ENCODE results near the gene RPH3AL. TPM values are rescaled to one million over a fixed set of nuclear protein-coding genes. Genes with fewer than 3 reads are reported as not detected.

Gene RPH3AL
- total and polyA plus RNA-seq, 7 experiments from 2014 or later: 0.84 to 19.6 (median 4.3) TPM

- peak in 1 of 9 donors; percentile 10 for DNase-seq
- Mint-ChIP-seq H3K27ac (no peak overlapping the region), H3K4me3 (no peak overlapping the region), H3K9me3 (peaks cover 0 to 7% (median 0%) of the 10 kb centered on the region in 11 donors), H3K4me1 (no peaks in the 10 kb centered on the region), H3K27me3 (peaks cover 0 to 6% (median 0%) of the 10 kb centered on the region in 5 donors), H3K36me3 (peaks cover under 1 to 28% (median 21%) of the 10 kb centered on the region in 5 donors)
- ChIA-PET POLR2A (no interaction called here), CTCF (no interaction called here)
- Histone ChIP-seq H3K27ac (ENCODE audit: low read depth, low read length) (no peak overlapping the region), H3K27me3 (ENCODE audit: control insufficient read depth in 2 of 2, insufficient read depth in 2 of 2, low read length in 2 of 2) (no peaks in the 10 kb centered on the region), H3K36me3 (ENCODE audit: control insufficient read depth in 2 of 3, insufficient read depth in 3 of 3, low read length in 3 of 3) (no peaks in the 10 kb centered on the region), H3K4me1 (ENCODE audit: control insufficient read depth in 2 of 2, insufficient read depth in 2 of 2, low read length in 2 of 2) (no peaks in the 10 kb centered on the region), H3K4me3 (ENCODE audit: low read length) (no peak overlapping the region), H3K9me3 (ENCODE audit: control insufficient read depth in 2 of 3, low read length in 3 of 3) (no peaks in the 10 kb centered on the region)
- no peak for ATAC-seq
- intact Hi-C loops (cut with micrococcal nuclease): no loop called here
Observed at GRCh38 chr17:266219-266618, 86.4 kb downstream of the RPH3AL start.

GRCh38 chr17:265718-266117 lies 86.9 kb downstream of the RPH3AL start:
- DNase-seq (peak in 1 of 9 donors; percentile 8), ATAC-seq (no peak)
- Mint-ChIP-seq H3K27ac (no peak overlapping the region), H3K4me3 (no peak overlapping the region), H3K9me3 (peaks cover 0 to 7% (median 0%) of the 10 kb centered on the region in 11 donors), H3K4me1 (no peaks in the 10 kb centered on the region), H3K36me3 (peaks cover 0 to 26% (median 22%) of the 10 kb centered on the region in 5 donors), H3K27me3 (peaks cover 0 to 6% (median 4%) of the 10 kb centered on the region in 5 donors)
- Histone ChIP-seq H3K9me3 (ENCODE audit: control insufficient read depth in 2 of 3, low read length in 3 of 3) (no peaks in the 10 kb centered on the region), H3K27ac (ENCODE audit: low read depth, low read length) (no peak overlapping the region), H3K4me3 (ENCODE audit: low read length) (no peak overlapping the region), H3K27me3 (ENCODE audit: control insufficient read depth in 2 of 2, insufficient read depth in 2 of 2, low read length in 2 of 2) (no peaks in the 10 kb centered on the region), H3K36me3 (ENCODE audit: control insufficient read depth in 2 of 3, insufficient read depth in 3 of 3, low read length in 3 of 3) (no peaks in the 10 kb centered on the region), H3K4me1 (ENCODE audit: control insufficient read depth in 2 of 2, insufficient read depth in 2 of 2, low read length in 2 of 2) (no peaks in the 10 kb centered on the region)
- intact Hi-C loops (cut with micrococcal nuclease): no loop called here
- CTCF ChIA-PET: no interaction called here
- POLR2A ChIA-PET: no interaction called here

- no peaks in the 10 kb centered on the region for H3K27me3 ChIP-seq (ENCODE audit: control insufficient read depth in 2 of 2, insufficient read depth in 2 of 2, low read length in 2 of 2)
- Mint-ChIP-seq H3K4me3 (no peak overlapping the region), H3K27me3 (peaks cover 0 to 10% (median 4%) of the 10 kb centered on the region in 5 donors), H3K9me3 (peaks cover 0 to 7% (median 0%) of the 10 kb centered on the region in 11 donors), H3K4me1 (no peaks in the 10 kb centered on the region), H3K36me3 (peaks cover 0 to 27% (median 22%) of the 10 kb centered on the region in 5 donors), H3K27ac (no peak overlapping the region)
- ChIA-PET CTCF (no interaction called here), POLR2A (no interaction called here)
- ATAC-seq: no peak
- no peak overlapping the region for H3K27ac ChIP-seq (ENCODE audit: low read depth, low read length)
- peak in 1 of 9 donors; percentile 3 for DNase-seq
- intact Hi-C loops (cut with micrococcal nuclease): no loop called here
- no peaks in the 10 kb centered on the region for H3K9me3 ChIP-seq (ENCODE audit: control insufficient read depth in 2 of 3, low read length in 3 of 3)
- no peaks in the 10 kb centered on the region for H3K36me3 ChIP-seq (ENCODE audit: control insufficient read depth in 2 of 3, insufficient read depth in 3 of 3, low read length in 3 of 3)
- H3K4me1 ChIP-seq (ENCODE audit: control insufficient read depth in 2 of 2, insufficient read depth in 2 of 2, low read length in 2 of 2): no peaks in the 10 kb centered on the region
- H3K4me3 ChIP-seq (ENCODE audit: low read length): no peak overlapping the region
Observed at GRCh38 chr17:263773-264172, 88.8 kb downstream of the RPH3AL start.

GRCh38 chr17:263271-263670 lies 89.3 kb downstream of the RPH3AL start:
- Mint-ChIP-seq H3K27ac (no peak overlapping the region), H3K4me1 (no peaks in the 10 kb centered on the region), H3K4me3 (no peak overlapping the region), H3K27me3 (peaks cover 0 to 11% (median 4%) of the 10 kb centered on the region in 5 donors), H3K9me3 (peaks cover 0 to 7% (median 0%) of the 10 kb centered on the region in 11 donors), H3K36me3 (peaks cover 0 to 27% (median 22%) of the 10 kb centered on the region in 5 donors)
- Histone ChIP-seq H3K36me3 (ENCODE audit: control insufficient read depth in 2 of 3, insufficient read depth in 3 of 3, low read length in 3 of 3) (no peaks in the 10 kb centered on the region), H3K27ac (ENCODE audit: low read depth, low read length) (no peak overlapping the region), H3K27me3 (ENCODE audit: control insufficient read depth in 2 of 2, insufficient read depth in 2 of 2, low read length in 2 of 2) (no peaks in the 10 kb centered on the region), H3K9me3 (ENCODE audit: control insufficient read depth in 2 of 3, low read length in 3 of 3) (no peaks in the 10 kb centered on the region), H3K4me3 (ENCODE audit: low read length) (no peak overlapping the region), H3K4me1 (ENCODE audit: control insufficient read depth in 2 of 2, insufficient read depth in 2 of 2, low read length in 2 of 2) (no peaks in the 10 kb centered on the region)
- ATAC-seq (no peak), DNase-seq (no peak)
- POLR2A ChIA-PET: no interaction called here
- intact Hi-C loops (cut with micrococcal nuclease): no loop called here
- CTCF ChIA-PET: no interaction called here

- CTCF ChIA-PET: no interaction called here
- peaks cover 0 to 7% (median 0%) of the 10 kb centered on the region in 11 donors for H3K9me3 Mint-ChIP-seq
Observed at GRCh38 chr17:261635-262034, 91.0 kb downstream of the RPH3AL start.

GRCh38 chr17:260944-261343 lies 91.7 kb downstream of the RPH3AL start:
- Mint-ChIP-seq H3K27me3 (peaks cover 0 to 11% (median 2%) of the 10 kb centered on the region in 5 donors), H3K9me3 (peaks cover 0 to 7% (median 0%) of the 10 kb centered on the region in 11 donors), H3K36me3 (peaks cover 0 to 27% (median 22%) of the 10 kb centered on the region in 5 donors), H3K27ac (peak overlapping the region in 1 of 9 donors; percentile 55), H3K4me3 (no peak overlapping the region), H3K4me1 (peaks cover 0 to 3% (median 0%) of the 10 kb centered on the region in 7 donors)
- ATAC-seq: no peak
- peak in 1 of 9 donors; percentile 8 for DNase-seq
- Histone ChIP-seq H3K4me1 (ENCODE audit: control insufficient read depth in 2 of 2, insufficient read depth in 2 of 2, low read length in 2 of 2) (no peaks in the 10 kb centered on the region), H3K27me3 (ENCODE audit: control insufficient read depth in 2 of 2, insufficient read depth in 2 of 2, low read length in 2 of 2) (no peaks in the 10 kb centered on the region), H3K27ac (ENCODE audit: low read depth, low read length) (no peak overlapping the region), H3K4me3 (ENCODE audit: low read length) (no peak overlapping the region), H3K9me3 (ENCODE audit: control insufficient read depth in 2 of 3, low read length in 3 of 3) (no peaks in the 10 kb centered on the region), H3K36me3 (ENCODE audit: control insufficient read depth in 2 of 3, insufficient read depth in 3 of 3, low read length in 3 of 3) (no peaks in the 10 kb centered on the region)
- intact Hi-C loops (cut with micrococcal nuclease): no loop called here
- POLR2A ChIA-PET: no interaction called here
- CTCF ChIA-PET: no interaction called here

More at GRCh38 chr17:261635-262034, 91.0 kb downstream of the RPH3AL start:
- no peaks in the 10 kb centered on the region for H3K9me3 ChIP-seq (ENCODE audit: control insufficient read depth in 2 of 3, low read length in 3 of 3)
- H3K27ac Mint-ChIP-seq: no peak overlapping the region
- no peaks in the 10 kb centered on the region for H3K27me3 ChIP-seq (ENCODE audit: control insufficient read depth in 2 of 2, insufficient read depth in 2 of 2, low read length in 2 of 2)
- ATAC-seq (no peak), DNase-seq (no peak)
- H3K27me3 Mint-ChIP-seq: peaks cover 0 to 11% (median 2%) of the 10 kb centered on the region in 5 donors
- no peak overlapping the region for H3K27ac ChIP-seq (ENCODE audit: low read depth, low read length)
- H3K4me1 Mint-ChIP-seq: peaks cover 0 to 3% (median 0%) of the 10 kb centered on the region in 7 donors
- H3K36me3 ChIP-seq (ENCODE audit: control insufficient read depth in 2 of 3, insufficient read depth in 3 of 3, low read length in 3 of 3): no peaks in the 10 kb centered on the region
- H3K4me3 Mint-ChIP-seq: no peak overlapping the region
- POLR2A ChIA-PET: no interaction called here
- H3K4me1 ChIP-seq (ENCODE audit: control insufficient read depth in 2 of 2, insufficient read depth in 2 of 2, low read length in 2 of 2): no peaks in the 10 kb centered on the region
- H3K4me3 ChIP-seq (ENCODE audit: low read length): no peak overlapping the region
- H3K36me3 Mint-ChIP-seq: peaks cover 0 to 27% (median 22%) of the 10 kb centered on the region in 5 donors
- intact Hi-C loops (cut with micrococcal nuclease): no loop called here

- Mint-ChIP-seq H3K27me3 (peaks cover 0 to 11% (median 2%) of the 10 kb centered on the region in 5 donors), H3K36me3 (peaks cover 0 to 27% (median 22%) of the 10 kb centered on the region in 5 donors), H3K27ac (peak overlapping the region in 1 of 9 donors; percentile 55), H3K4me1 (peaks cover 0 to 3% (median 0%) of the 10 kb centered on the region in 7 donors), H3K4me3 (no peak overlapping the region), H3K9me3 (peaks cover 0 to 7% (median 0%) of the 10 kb centered on the region in 11 donors)
- CTCF ChIA-PET: no interaction called here
- POLR2A ChIA-PET: no interaction called here
- H3K36me3 ChIP-seq (ENCODE audit: control insufficient read depth in 2 of 3, insufficient read depth in 3 of 3, low read length in 3 of 3): no peaks in the 10 kb centered on the region
- intact Hi-C loops (cut with micrococcal nuclease): no loop called here
- H3K4me3 ChIP-seq (ENCODE audit: low read length): no peak overlapping the region
- H3K27ac ChIP-seq (ENCODE audit: low read depth, low read length): no peak overlapping the region
- ATAC-seq (no peak), DNase-seq (peak in 1 of 9 donors; percentile 15)
- no peaks in the 10 kb centered on the region for H3K9me3 ChIP-seq (ENCODE audit: control insufficient read depth in 2 of 3, low read length in 3 of 3)
- H3K27me3 ChIP-seq (ENCODE audit: control insufficient read depth in 2 of 2, insufficient read depth in 2 of 2, low read length in 2 of 2): no peaks in the 10 kb centered on the region
- no peaks in the 10 kb centered on the region for H3K4me1 ChIP-seq (ENCODE audit: control insufficient read depth in 2 of 2, insufficient read depth in 2 of 2, low read length in 2 of 2)
Observed at GRCh38 chr17:260031-260791, 92.4 kb downstream of the RPH3AL start.
